Fibroblast of villous mesenchyme (primary cell): ENCODE results near the gene TUBGCP5. TPM values are rescaled to one million over a fixed set of nuclear protein-coding genes. Genes with fewer than 3 reads are reported as not detected.
"Not testable (repeated sequence)": the region's sequence is repeated elsewhere in the genome, so short reads cannot be mapped to it uniquely, and the experiment has no call there.

ENCODE experiments used
- DNase-seq: peaks from one replicate; pipeline ENCODE4 v3.0.0-alpha.2; 2010; ENCODE audit warnings: low read depth
- H3K4me3 ChIP-seq: 2 replicates; pipeline ENCODE4 v1.5.1; 2011; ENCODE audit warnings: low read depth, mild to moderate bottlenecking, low read length
- CTCF ChIP-seq: IDR thresholded peaks from 2 replicates; pipeline ENCODE4 v1.5.1; 2012; ENCODE audit warnings: low read depth, mild to moderate bottlenecking, low read length; ENCODE audit not compliant: insufficient read depth
- total RNA-seq: library from RNA; depleted of rRNA; stranded (reverse); fragments of >200 nt; gene quantifications from 2 replicates; pipeline ENCODE4 v1.2.3, GENCODE V29; 2012

Gene TUBGCP5
- total RNA-seq, 1 donor = 31.1 TPM

DNA sequence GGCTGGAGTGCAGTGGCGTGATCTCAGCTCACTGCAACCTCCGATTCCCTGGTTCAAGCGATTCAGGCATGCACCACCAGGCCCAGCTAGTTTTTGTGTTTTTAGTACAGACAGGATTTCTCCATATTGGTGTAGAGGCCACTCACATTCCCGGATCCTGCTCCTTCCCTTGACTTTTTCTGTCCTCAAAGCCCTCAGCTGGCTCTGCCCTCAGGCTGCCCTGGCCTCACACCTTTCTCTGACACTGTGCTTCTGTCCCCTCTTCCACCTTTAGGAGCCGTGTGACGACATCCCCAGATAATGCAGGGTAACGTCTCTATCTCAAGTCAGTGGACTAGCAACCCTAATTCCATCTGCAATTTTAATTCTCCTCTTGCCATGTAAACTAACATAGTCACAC lies 50.6 kb downstream of the TUBGCP5 start:
- no peak overlapping the region for H3K4me3 ChIP-seq
- no peak for TF ChIP-seq CTCF
- DNase-seq = no peak

- DNase-seq = peak; percentile 53
Observed at GRCh38 chr15:22981931-22982330, 57.4 kb downstream of the TUBGCP5 start.

DNA sequence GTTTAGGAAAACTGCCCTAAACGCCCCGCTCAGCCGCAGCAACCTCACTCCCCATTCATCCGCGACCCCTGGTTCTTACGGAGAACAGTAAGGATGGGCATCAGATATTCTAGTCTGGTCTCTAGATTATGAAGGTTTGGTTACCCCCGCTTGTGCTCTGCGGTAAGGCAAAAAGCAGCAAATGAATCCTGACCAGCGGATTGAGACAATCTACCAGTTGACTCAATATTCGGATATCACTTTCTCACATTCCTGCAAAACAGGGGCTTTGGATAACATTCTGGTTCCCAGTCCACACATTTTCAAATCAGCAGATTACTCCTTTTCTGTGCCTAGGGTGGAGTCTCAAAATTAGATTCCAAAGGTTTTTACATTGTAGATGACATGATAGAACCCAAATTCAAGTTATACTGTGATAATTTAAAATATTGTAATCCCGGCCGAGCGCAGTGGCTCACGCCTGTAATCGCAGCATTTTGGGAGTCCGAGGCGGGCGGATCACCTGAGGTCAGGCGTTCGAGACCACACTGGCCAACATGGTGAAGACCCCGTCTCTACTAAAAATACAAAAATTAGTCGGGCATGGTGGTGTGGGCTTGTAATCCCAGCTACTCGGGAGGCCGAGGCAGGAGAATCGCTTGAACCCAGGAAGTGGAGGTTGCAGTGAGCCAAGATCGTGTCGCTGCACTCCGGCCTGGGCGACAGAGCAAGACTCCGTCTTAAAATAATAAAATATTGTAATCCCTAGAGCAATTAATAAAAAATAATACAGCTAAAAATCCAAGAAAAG lies 58.1 kb downstream of the TUBGCP5 start:
- peak overlapping the region; percentile 85 for H3K4me3 ChIP-seq
- no peak for TF ChIP-seq CTCF
- no peak for DNase-seq

More at GRCh38 chr15:22981931-22982330, 57.4 kb downstream of the TUBGCP5 start:
- H3K4me3 ChIP-seq = not testable (repeated sequence)

DNA sequence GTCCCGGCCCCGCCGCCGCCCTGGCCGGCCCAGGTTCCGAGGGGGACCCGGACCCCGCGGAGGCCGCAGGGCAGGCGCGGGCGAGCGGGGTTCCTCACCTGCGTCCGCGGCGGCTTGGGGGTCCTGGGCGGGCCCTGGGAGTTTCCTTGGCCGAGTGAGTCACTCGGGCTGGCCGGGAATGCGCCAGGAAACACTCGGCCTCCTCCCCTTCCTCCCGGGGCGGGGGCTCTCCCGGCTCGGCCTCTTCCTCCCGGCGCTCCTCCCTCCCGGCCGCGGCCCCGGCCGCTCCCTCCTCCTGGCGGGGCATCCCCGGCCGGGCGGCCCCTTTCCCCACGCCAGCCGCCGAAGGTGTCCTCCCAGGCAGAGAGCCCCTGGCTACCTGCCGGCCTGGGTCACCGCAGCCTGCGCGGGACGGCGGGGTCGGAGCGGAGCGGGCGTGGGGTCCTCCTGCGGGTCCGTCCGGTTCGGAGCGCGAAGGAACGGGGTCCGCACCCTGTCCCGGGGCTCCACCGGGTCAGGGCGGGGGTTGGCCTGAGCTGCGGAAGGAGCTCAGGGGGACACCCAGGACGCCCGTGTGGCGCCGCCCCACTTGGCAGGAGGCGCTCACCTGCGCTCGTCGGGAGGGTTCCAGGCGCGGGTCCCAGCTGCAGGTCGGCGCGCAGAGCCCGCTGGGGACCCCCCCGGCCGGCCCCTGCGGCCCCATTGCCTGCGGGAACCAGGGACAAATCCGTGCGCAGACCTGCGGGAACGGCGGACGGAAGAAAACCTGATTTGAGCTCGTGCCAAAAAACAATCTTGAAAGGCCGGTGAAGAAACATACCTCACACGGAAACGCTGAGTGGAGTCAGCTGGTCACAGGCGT lies 58.9 kb downstream of the TUBGCP5 start, which contains the start of gene CYFIP1:
CYFIP1 (minus strand) TSS at position 180 of the 862 bp plus-strand sequence. CDS start 33,083 bp downstream, outside the sequence.
- peak; percentile 83 for DNase-seq
- no peak for TF ChIP-seq CTCF

DNA sequence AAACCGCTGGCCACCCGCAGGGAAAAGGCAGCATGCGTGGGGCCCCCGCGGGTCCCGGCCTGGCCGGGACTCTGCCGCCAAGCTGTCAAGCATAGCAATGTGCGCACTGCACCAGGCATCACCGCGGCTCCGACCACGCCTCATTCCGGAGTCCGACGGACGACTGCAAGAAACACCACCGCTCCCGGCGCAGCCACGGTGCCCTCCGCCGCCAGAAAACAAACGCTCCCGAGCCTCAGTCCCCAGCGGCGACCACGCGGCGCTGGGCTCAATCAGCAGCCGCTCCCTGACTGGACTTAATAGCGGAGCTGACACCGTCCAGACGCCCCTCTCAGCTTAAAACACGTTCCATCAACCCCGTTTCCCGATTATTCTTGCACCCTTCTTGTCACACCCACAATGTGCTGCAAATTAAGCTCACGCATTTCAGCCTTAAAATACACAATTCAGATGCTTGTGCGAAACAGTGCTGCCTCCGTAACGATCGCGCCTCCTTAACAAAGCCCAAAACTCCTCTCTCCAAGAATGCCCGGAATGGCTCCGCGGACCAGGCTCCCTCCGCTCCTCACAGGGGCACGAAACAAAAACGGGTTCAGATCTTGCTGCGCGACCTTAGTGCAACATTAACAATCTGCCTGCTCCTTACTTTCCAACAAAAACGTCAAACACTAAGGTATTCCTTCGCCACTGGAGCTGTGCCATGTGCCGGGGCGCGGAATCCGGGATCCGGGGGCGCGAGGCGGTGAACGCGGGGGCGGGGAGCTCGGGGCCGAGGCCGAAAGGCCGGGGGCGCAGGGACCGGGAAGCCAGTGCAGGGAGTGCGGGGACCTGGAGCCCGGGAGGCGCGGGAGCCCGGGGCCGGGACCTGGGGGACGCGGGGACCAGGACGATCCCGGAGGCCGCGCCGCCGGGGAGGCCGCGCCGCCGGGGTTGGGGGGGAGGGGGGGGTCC lies 59.9 kb downstream of the TUBGCP5 start:
- H3K4me3 ChIP-seq = peak overlapping the region; percentile 85
- TF ChIP-seq CTCF = peak; percentile 2
- peak; percentile 44 for DNase-seq

More for the DNA sequence above, 58.9 kb downstream of the TUBGCP5 start, which contains the start of gene CYFIP1:
- peak within 1 kb of the TSS; percentile 85 for H3K4me3 ChIP-seq

GRCh38 chr15:22978691-22979237 lies 60.6 kb downstream of the TUBGCP5 start:
- no peak for DNase-seq
- H3K4me3 ChIP-seq = peak overlapping the region; percentile 85
- TF ChIP-seq CTCF = no peak
